HG03442 (cell line): ENCODE measurements around the gene ARHGAP22.

Experiments
- ATAC-seq: cut with Tn5 transposase; IDR thresholded peaks from one replicate; pipeline ENCODE4 v1.9.1; 2021; ENCODE audit warnings: mild to moderate bottlenecking, moderate library complexity; ENCODE audit not compliant: unreplicated experiment

Gene ARHGAP22

GRCh38 chr10:48535416-48536155, 69.3 kb downstream of the ARHGAP22 start:
- ATAC-seq: no peak

GRCh38 chr10:48533951-48534720, 70.7 kb downstream of the ARHGAP22 start:
- no peak for ATAC-seq

- no peak for ATAC-seq
Observed at GRCh38 chr10:48533540-48533939, 71.3 kb downstream of the ARHGAP22 start.

- ATAC-seq: no peak
Observed at GRCh38 chr10:48531486-48531885, 73.4 kb downstream of the ARHGAP22 start.

- no peak for ATAC-seq
Observed at GRCh38 chr10:48529331-48529730, 75.5 kb downstream of the ARHGAP22 start.

GRCh38 chr10:48527756-48528155, 77.1 kb downstream of the ARHGAP22 start:
- ATAC-seq: no peak

- ATAC-seq: no peak
Observed at GRCh38 chr10:48526846-48527505, 77.9 kb downstream of the ARHGAP22 start.

GRCh38 chr10:48526011-48526821, 78.7 kb downstream of the ARHGAP22 start:
- ATAC-seq: no peak

GRCh38 chr10:48525113-48525512, 79.8 kb downstream of the ARHGAP22 start:
- ATAC-seq: no peak

- ATAC-seq: peak; percentile 53
Observed at GRCh38 chr10:48523820-48524758, 80.8 kb downstream of the ARHGAP22 start.

- peak; percentile 17 for ATAC-seq
Observed at GRCh38 chr10:48523212-48523819, 81.6 kb downstream of the ARHGAP22 start.

- ATAC-seq: no peak
Observed at GRCh38 chr10:48522011-48522765, 82.7 kb downstream of the ARHGAP22 start.

- no peak for ATAC-seq
Observed at GRCh38 chr10:48520594-48520993, 84.3 kb downstream of the ARHGAP22 start.

GRCh38 chr10:48520184-48520506, 84.7 kb downstream of the ARHGAP22 start:
- no peak for ATAC-seq

- no peak for ATAC-seq
Observed at GRCh38 chr10:48519481-48520183, 85.2 kb downstream of the ARHGAP22 start.

- ATAC-seq: no peak
Observed at GRCh38 chr10:48518986-48519385, 85.9 kb downstream of the ARHGAP22 start.

- no peak for ATAC-seq
Observed at GRCh38 chr10:48517911-48518811, 86.7 kb downstream of the ARHGAP22 start.
